ENCODE data around the gene RPS19BP1. TPM values are rescaled to one million over a fixed set of nuclear protein-coding genes. Genes with fewer than 3 reads are reported as not detected.

The RPS19BP1 gene
- total RNA-seq, 6 donors from 2014 or later, result 71.2 to 168 (median 106) TPM

DNA sequence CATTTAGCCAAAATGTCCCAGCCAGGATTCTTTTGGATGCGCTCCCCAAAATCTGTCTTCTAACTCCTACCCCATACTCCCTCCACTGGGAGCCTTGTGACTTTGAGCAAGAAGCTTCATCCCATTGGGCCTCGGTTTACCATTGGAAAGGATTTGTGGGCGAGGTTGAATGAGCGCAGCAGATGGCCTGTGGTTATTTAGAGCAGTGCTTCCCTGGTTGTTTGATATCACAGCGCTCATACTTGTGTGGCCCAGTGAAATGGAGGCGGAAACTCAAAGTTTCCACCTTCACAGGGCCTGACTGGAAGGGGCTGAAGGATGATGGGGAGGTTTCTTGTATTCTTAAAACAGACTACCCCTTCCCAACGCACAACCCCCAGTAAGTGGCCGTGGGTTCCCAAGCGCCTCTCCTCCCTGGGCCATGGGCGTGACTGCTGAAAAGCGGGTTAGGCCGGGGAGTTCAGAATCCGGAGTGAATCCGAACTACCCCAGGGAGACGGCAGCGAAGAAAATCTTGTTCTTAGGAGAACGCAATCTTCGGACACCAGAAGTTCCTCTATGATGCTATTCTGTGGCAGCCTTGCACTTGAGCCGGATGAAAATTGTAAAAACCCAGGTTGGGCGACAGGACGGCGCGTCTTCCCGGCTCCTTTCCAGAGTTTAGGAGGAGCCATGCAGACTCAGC is 13.4 kb downstream of the RPS19BP1 start:
- H3K4me3 ChIP-seq, result peak overlapping the region; percentile 76 to 98 (median 94)
- no peak for TF ChIP-seq POLR2A (IDR thresholded peaks at IDR 0.05)
- TF ChIP-seq, protein P1, sequence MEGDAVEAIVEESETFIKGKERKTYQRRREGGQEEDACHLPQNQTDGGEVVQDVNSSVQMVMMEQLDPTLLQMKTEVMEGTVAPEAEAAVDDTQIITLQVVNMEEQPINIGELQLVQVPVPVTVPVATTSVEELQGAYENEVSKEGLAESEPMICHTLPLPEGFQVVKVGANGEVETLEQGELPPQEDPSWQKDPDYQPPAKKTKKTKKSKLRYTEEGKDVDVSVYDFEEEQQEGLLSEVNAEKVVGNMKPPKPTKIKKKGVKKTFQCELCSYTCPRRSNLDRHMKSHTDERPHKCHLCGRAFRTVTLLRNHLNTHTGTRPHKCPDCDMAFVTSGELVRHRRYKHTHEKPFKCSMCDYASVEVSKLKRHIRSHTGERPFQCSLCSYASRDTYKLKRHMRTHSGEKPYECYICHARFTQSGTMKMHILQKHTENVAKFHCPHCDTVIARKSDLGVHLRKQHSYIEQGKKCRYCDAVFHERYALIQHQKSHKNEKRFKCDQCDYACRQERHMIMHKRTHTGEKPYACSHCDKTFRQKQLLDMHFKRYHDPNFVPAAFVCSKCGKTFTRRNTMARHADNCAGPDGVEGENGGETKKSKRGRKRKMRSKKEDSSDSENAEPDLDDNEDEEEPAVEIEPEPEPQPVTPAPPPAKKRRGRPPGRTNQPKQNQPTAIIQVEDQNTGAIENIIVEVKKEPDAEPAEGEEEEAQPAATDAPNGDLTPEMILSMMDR (IDR thresholded peaks at IDR 0.05), result no peak
- H3K9me3 ChIP-seq, result no peaks in the 10 kb centered on the region
- H3K27me3 ChIP-seq, result no peaks in the 10 kb centered on the region
- peaks cover 23 to 58% (median 38%) of the 10 kb centered on the region in 4 donors for H3K36me3 ChIP-seq
- H3K27ac ChIP-seq, result peak overlapping the region; percentile 98 to 100 (median 99)
- DNase-seq (no peak), ATAC-seq (ENCODE audit: low FRiP score in 2 of 2) (no peak)
- peaks cover 36 to 40% (median 39%) of the 10 kb centered on the region in 4 donors for H3K4me1 ChIP-seq
- 12 to 20% methylated on average over 16 to 24 of the region's 24 CpGs for WGBS, 2 donors

DNA sequence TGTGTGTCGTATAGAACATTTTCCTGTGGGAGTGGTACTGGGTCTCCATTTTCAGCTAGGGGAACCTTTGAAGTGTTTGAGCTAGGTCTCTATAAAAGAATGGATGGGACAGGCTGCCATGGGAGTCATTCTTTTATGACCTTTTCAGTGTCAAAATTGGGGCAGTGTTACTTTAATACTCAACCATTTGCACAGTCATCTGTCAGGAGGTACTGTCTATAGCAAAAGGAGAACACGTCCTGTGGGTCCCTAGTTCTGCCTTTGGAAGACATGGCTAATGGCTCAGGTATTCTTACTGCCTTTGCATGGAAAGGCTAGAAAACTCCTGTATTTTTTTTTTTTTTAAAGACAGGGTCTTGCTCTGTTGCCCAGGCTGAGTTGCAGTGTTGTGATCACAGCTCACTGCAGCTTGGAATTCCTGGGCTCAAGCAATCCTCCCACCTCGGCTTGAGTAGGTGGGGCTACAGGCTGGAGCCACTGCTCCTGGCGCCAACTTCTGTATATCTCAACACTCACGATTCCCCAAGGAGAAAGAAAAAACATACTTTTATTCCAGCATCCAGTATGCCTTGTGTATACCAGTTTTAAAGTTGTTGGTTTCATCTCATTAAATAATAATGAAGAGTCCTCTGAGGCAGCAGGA is 14.3 kb downstream of the RPS19BP1 start:
- TF ChIP-seq, protein P1 (IDR thresholded peaks at IDR 0.05), result no peak
- TF ChIP-seq POLR2A (IDR thresholded peaks at IDR 0.05), result no peak
- TF ChIP-seq POLR2AphosphoS5 (IDR thresholded peaks at IDR 0.05), result no peak
- TF ChIP-seq EP300 (IDR thresholded peaks at IDR 0.05), result no peak
- Histone ChIP-seq H3K9me3 (no peaks in the 10 kb centered on the region), H3K4me3 (no peak overlapping the region), H3K36me3 (peaks cover 25 to 60% (median 40%) of the 10 kb centered on the region in 4 donors), H3K27me3 (no peaks in the 10 kb centered on the region), H3K27ac (peak overlapping the region in 2 of 4 donors; percentile 98 to 99), H3K4me1 (peaks cover 28 to 33% (median 31%) of the 10 kb centered on the region in 4 donors)
- ATAC-seq (ENCODE audit: low FRiP score in 2 of 2) (no peak), DNase-seq (no peak)
- WGBS, 2 donors, result 63 to 73% methylated on average over 5 of the region's 5 CpGs

DNA sequence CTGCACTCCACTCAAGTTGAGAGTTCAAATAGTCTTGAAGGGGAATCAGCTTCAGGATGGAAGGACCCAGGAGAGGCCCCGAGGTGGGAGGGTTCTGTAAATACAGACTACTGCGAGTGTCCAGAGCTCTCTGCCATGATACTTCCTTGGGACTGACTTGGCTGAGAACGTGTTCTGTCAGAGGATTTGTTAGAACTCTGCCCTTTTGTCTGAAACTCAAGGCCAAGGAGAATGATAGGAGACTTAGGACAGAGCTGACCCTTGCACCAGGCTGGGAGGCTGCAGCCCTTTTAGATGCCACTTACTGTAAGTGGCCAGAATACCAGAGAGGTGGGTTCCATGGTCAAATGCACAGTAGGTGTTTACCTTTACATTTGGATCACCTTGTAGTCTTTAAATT is 15.1 kb downstream of the RPS19BP1 start:
- Histone ChIP-seq H3K4me1 (peaks cover 20 to 25% (median 23%) of the 10 kb centered on the region in 4 donors), H3K9me3 (no peaks in the 10 kb centered on the region), H3K27ac (no peak overlapping the region), H3K36me3 (peaks cover 24 to 60% (median 40%) of the 10 kb centered on the region in 4 donors), H3K4me3 (no peak overlapping the region), H3K27me3 (no peaks in the 10 kb centered on the region)
- no peak for ATAC-seq (ENCODE audit: low FRiP score in 2 of 2)
- TF ChIP-seq EP300 (IDR thresholded peaks at IDR 0.05) (no peak), POLR2A (IDR thresholded peaks at IDR 0.05) (no peak), POLR2AphosphoS5 (IDR thresholded peaks at IDR 0.05) (no peak)
- TF ChIP-seq, protein P1 (IDR thresholded peaks at IDR 0.05), result no peak
- 67 to 81% methylated on average over 2 to 3 of the region's 3 CpGs for WGBS, 2 donors
- DNase-seq, result no peak

DNA sequence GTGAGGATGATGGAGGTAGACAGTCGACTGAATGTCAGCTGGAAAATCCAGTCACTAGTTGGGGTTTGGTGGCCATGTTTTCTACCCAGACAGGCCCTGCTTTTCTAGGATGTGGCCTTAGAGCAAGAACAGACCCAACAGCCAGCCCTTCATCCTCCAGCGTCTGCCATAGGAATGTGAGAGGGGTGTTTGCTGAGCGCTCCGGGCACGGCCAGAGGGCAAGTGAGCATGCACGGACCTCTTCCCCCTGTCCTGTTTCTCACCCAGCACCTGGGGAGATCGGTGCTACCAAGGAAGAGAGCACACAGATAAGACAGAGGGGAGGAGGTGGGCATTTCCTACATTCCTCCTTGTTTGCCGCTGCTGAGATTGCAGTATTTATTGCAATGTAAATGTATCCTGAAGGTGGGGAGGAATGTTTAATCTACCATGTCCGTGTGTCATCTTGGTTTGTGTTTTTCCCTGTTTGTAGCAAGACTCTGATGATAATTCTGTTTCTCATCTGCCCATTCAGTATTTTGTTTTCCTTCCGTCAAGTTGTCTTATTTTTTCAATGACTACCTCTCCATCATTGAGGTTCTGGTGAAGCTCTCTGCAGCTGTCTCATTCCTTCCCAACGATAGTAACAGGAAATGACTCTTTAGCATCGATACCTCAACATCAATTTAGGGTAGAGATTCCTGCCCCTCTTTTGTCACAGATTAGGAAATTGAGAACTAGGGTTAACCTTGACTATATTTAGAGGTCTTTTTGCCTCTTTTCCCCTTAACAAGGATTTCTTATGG is 17.1 kb downstream of the RPS19BP1 start:
- H3K36me3 ChIP-seq, result peaks cover 27 to 65% (median 45%) of the 10 kb centered on the region in 4 donors
- DNase-seq (no peak), ATAC-seq (ENCODE audit: low FRiP score in 2 of 2) (no peak)
- H3K27me3 ChIP-seq, result no peaks in the 10 kb centered on the region
- 87 to 91% methylated on average over 10 to 12 of the region's 12 CpGs for WGBS, 2 donors
- TF ChIP-seq POLR2AphosphoS5 (IDR thresholded peaks at IDR 0.05), result no peak
- TF ChIP-seq EP300 (IDR thresholded peaks at IDR 0.05), result no peak
- no peak for TF ChIP-seq POLR2A (IDR thresholded peaks at IDR 0.05)
- TF ChIP-seq, protein P1 (IDR thresholded peaks at IDR 0.05), result no peak
- no peak overlapping the region for H3K27ac ChIP-seq
- H3K4me1 ChIP-seq, result peaks cover 9 to 12% (median 11%) of the 10 kb centered on the region in 4 donors
- no peaks in the 10 kb centered on the region for H3K9me3 ChIP-seq
- no peak overlapping the region for H3K4me3 ChIP-seq
